IMR-90 (cell line): ENCODE data around the gene SLX9. TPM values are rescaled to one million over a fixed set of nuclear protein-coding genes. Genes with fewer than 3 reads are reported as not detected.

ENCODE experiments used
- CEBPB ChIP-seq: IDR thresholded peaks from 2 replicates; pipeline ENCODE4 v1.6.1; 2012; ENCODE audit warnings: low read depth, low read length, improper control_type of control experiment
- CTCF ChIP-seq: conservative IDR thresholded peaks from 2 replicates; pipeline ENCODE4 v1.5.1; 2012; ENCODE audit warnings: mild to moderate bottlenecking, low read depth, low read length, improper control_type of control experiment
- FOS ChIP-seq: fragments of 150-350 bp; IDR thresholded peaks from 2 replicates; pipeline ENCODE4 v1.6.1; 2016; ENCODE audit warnings: low read depth, low read length
- polyA plus RNA-seq, 3 experiments: library from polyadenylated mRNA; depleted of rRNA; stranded (reverse); fragments of >200 nt; gene quantifications; 2 replicates each; pipeline ENCODE4 v1.2.3, GENCODE V29; 2012; ENCODE audit warnings: low replicate concordance in 1 of 3
- total RNA-seq: library from RNA; depleted of rRNA; stranded (reverse); fragments of >200 nt; gene quantifications from 2 replicates; pipeline ENCODE4 v1.2.3, GENCODE V29; 2012

The SLX9 gene
- total and polyA plus RNA-seq, 2 of the 4 experiments (the other 2 are of a cell fraction), result 10.4 to 21.7 TPM

GRCh38 chr21:44993321-44994046 lies 53.7 kb downstream of the SLX9 start (continued):
- no peak for TF ChIP-seq CTCF
- TF ChIP-seq FOS, result no peak
- TF ChIP-seq CEBPB, result no peak
